ENCODE data around the gene RPL13.

DNA sequence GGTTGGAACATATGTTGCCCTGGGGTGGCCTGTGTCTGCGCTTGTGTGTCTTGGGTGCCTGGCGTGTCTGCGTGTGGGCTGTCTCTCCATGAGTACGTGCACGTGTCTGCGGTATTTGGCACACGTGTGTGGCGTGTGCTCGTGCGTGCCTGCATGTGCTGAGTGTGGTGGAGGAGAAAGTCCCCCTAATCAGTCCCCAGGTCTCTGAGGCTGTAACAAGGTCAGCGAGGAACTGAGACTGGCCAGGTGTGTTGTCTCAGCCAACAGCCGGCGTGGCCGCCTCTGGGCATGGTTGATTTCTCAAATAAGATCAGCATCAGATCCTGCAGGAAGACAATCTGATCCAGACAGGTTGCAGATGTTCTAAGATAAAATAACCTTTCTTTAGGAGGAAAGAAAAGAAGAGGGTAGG is 11.6 kb downstream of the RPL13 start:
- TF ChIP-seq, protein P1, sequence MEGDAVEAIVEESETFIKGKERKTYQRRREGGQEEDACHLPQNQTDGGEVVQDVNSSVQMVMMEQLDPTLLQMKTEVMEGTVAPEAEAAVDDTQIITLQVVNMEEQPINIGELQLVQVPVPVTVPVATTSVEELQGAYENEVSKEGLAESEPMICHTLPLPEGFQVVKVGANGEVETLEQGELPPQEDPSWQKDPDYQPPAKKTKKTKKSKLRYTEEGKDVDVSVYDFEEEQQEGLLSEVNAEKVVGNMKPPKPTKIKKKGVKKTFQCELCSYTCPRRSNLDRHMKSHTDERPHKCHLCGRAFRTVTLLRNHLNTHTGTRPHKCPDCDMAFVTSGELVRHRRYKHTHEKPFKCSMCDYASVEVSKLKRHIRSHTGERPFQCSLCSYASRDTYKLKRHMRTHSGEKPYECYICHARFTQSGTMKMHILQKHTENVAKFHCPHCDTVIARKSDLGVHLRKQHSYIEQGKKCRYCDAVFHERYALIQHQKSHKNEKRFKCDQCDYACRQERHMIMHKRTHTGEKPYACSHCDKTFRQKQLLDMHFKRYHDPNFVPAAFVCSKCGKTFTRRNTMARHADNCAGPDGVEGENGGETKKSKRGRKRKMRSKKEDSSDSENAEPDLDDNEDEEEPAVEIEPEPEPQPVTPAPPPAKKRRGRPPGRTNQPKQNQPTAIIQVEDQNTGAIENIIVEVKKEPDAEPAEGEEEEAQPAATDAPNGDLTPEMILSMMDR (IDR thresholded peaks at IDR 0.05): no peak
- TF ChIP-seq POLR2AphosphoS5 (IDR thresholded peaks at IDR 0.05; ENCODE audit: insufficient read depth in 1 of 2, low read depth in 1 of 2): no peak
